ENCODE results near the gene MCM3AP. TPM values are rescaled to one million over a fixed set of nuclear protein-coding genes. Genes with fewer than 3 reads are reported as not detected.

Gene MCM3AP
- total RNA-seq, 2 donors from 2014 or later: 52.7 to 102 TPM

GRCh38 chr21:46319186-46319585, 33.8 kb upstream of the MCM3AP start:
- no peak for TF ChIP-seq CTCF (IDR thresholded peaks at IDR 0.05)
- no peak for TF ChIP-seq POLR2A (IDR thresholded peaks at IDR 0.05)
- Histone ChIP-seq H3K36me3 (replicated peaks in 1 of 2; ENCODE audit: insufficient read depth in 1 of 2, low read depth in 2 of 2) (no peaks in the 10 kb centered on the region), H3K4me3 (no peak overlapping the region), H3K4me1 (peaks cover 14% of the 10 kb centered on the region), H3K27ac (no peak overlapping the region), H3K9me3 (no peaks in the 10 kb centered on the region), H3K27me3 (no peaks in the 10 kb centered on the region)
- 91% methylated on average over 5 to 7 of the region's 7 CpGs for WGBS, 2 donors
- ATAC-seq (no peak), DNase-seq (no peak)
- intact Hi-C loops (cut with DNase I): no loop called here

GRCh38 chr21:46318464-46318845, 33.0 kb upstream of the MCM3AP start:
- no peak for TF ChIP-seq CTCF (IDR thresholded peaks at IDR 0.05)
- TF ChIP-seq POLR2A (IDR thresholded peaks at IDR 0.05): no peak
- ATAC-seq: no peak
- no peak for DNase-seq
- no peaks in the 10 kb centered on the region for H3K36me3 ChIP-seq (replicated peaks in 1 of 2; ENCODE audit: insufficient read depth in 1 of 2, low read depth in 2 of 2)
- no peaks in the 10 kb centered on the region for H3K27me3 ChIP-seq
- peaks cover 14% of the 10 kb centered on the region for H3K4me1 ChIP-seq
- intact Hi-C loops (cut with DNase I): no loop called here
- H3K9me3 ChIP-seq: no peaks in the 10 kb centered on the region
- WGBS, 2 donors: 43 to 77% methylated on average over 1 to 4 of the region's 4 CpGs
- H3K4me3 ChIP-seq: no peak overlapping the region
- no peak overlapping the region for H3K27ac ChIP-seq

- intact Hi-C loops (cut with DNase I): no loop called here
- Histone ChIP-seq H3K4me1 (peaks cover 10% of the 10 kb centered on the region), H3K4me3 (no peak overlapping the region), H3K27ac (peak overlapping the region in 1 of 4 donors; percentile 3), H3K36me3 (replicated peaks in 1 of 2; ENCODE audit: insufficient read depth in 1 of 2, low read depth in 2 of 2) (no peaks in the 10 kb centered on the region), H3K9me3 (no peaks in the 10 kb centered on the region), H3K27me3 (no peaks in the 10 kb centered on the region)
- DNase-seq: peak in 3 of 4 donors; percentile 57 to 60 (median 58)
- WGBS, 2 donors: 30 to 69% methylated on average over 2 to 20 of the region's 20 CpGs
- ATAC-seq: peak; percentile 45
- TF ChIP-seq CTCF (IDR thresholded peaks at IDR 0.05) (no peak), POLR2A (IDR thresholded peaks at IDR 0.05) (peak in 2 of 3 donors; percentile 23 to 34)
Measured at GRCh38 chr21:46317710-46318463, 32.5 kb upstream of the MCM3AP start.

GRCh38 chr21:46316708-46317324, 31.4 kb upstream of the MCM3AP start:
- ATAC-seq: no peak
- TF ChIP-seq POLR2A (IDR thresholded peaks at IDR 0.05) (no peak), CTCF (IDR thresholded peaks at IDR 0.05) (no peak)
- intact Hi-C loops (cut with DNase I): no loop called here
- H3K4me1 ChIP-seq: no peaks in the 10 kb centered on the region
- 92 to 96% methylated on average over 14 of the region's 14 CpGs for WGBS, 2 donors
- no peaks in the 10 kb centered on the region for H3K27me3 ChIP-seq
- no peaks in the 10 kb centered on the region for H3K9me3 ChIP-seq
- DNase-seq: no peak
- H3K36me3 ChIP-seq (replicated peaks in 1 of 2; ENCODE audit: insufficient read depth in 1 of 2, low read depth in 2 of 2): no peaks in the 10 kb centered on the region
- no peak overlapping the region for H3K27ac ChIP-seq
- H3K4me3 ChIP-seq: no peak overlapping the region

All from body of pancreas (tissue), 4 donors.